KMS-11 (cell line): ENCODE results near the gene SUPV3L1.

Experiments used
- H2AFZ ChIP-seq: fragments of 200-600 bp; sonication (generic); 2 replicates; pipeline ENCODE4 v1.6.1; 2016; ENCODE audit warnings: antibody characterized with exemption, mixed run types, low read depth
- H3K27ac ChIP-seq: fragments of 200-600 bp; sonication (generic); 2 replicates; pipeline ENCODE4 v1.6.1; 2016; ENCODE audit warnings: mild to moderate bottlenecking, mixed run types
- H3K27me3 ChIP-seq: fragments of 200-600 bp; sonication (generic); 2 replicates; pipeline ENCODE4 v1.6.1; 2017; ENCODE audit warnings: mild to moderate bottlenecking, low read depth, mixed run types, moderate library complexity; ENCODE audit not compliant: insufficient read depth
- H3K36me3 ChIP-seq: fragments of 200-600 bp; sonication (generic); 2 replicates; pipeline ENCODE4 v1.6.1; 2017; ENCODE audit warnings: mild to moderate bottlenecking, mixed run types; ENCODE audit not compliant: insufficient read depth
- H3K4me1 ChIP-seq: fragments of 200-600 bp; sonication (generic); 2 replicates; pipeline ENCODE4 v1.6.1; 2016; ENCODE audit warnings: mild to moderate bottlenecking, low read depth, mixed run types; ENCODE audit not compliant: poor library complexity, severe bottlenecking
- H3K4me2 ChIP-seq: fragments of 200-600 bp; sonication (generic); 2 replicates; pipeline ENCODE4 v1.7.0; 2016; ENCODE audit warnings: mild to moderate bottlenecking, mixed run types
- H3K4me3 ChIP-seq: fragments of 200-600 bp; sonication (generic); IDR thresholded peaks from 2 replicates; pipeline ENCODE4 v1.6.1; 2017; ENCODE audit warnings: low read depth, low read length, mixed read lengths; ENCODE audit not compliant: insufficient read depth
- H3K79me2 ChIP-seq: fragments of 200-600 bp; sonication (generic); 2 replicates; pipeline ENCODE4 v1.6.1; 2016; ENCODE audit warnings: low read depth, mixed run types; ENCODE audit not compliant: insufficient read depth
- H3K9ac ChIP-seq: fragments of 200-600 bp; sonication (generic); 2 replicates; pipeline ENCODE4 v1.6.1; 2016; ENCODE audit warnings: mild to moderate bottlenecking, mixed run types
- H4K20me1 ChIP-seq: fragments of 200-600 bp; sonication (generic); 2 replicates; pipeline ENCODE4 v1.6.1; 2016; ENCODE audit warnings: mild to moderate bottlenecking, mixed run types; ENCODE audit not compliant: insufficient read depth
- CTCF ChIP-seq: fragments of 200-600 bp; sonication (generic); conservative IDR thresholded peaks from 2 replicates; pipeline ENCODE4 v1.6.1; 2017; ENCODE audit warnings: low read depth, mild to moderate bottlenecking, antibody characterized with exemption, low read length, moderate library complexity, mixed read lengths

The SUPV3L1 gene

GRCh38 chr10:69232252-69232651, 52.2 kb downstream of the SUPV3L1 start:
- Histone ChIP-seq H3K4me3 (no peak overlapping the region), H3K9ac (no peak overlapping the region), H4K20me1 (no peaks in the 10 kb centered on the region), H3K27me3 (no peaks in the 10 kb centered on the region), H3K4me2 (no peak overlapping the region), H2AFZ (no peak overlapping the region), H3K27ac (no peak overlapping the region), H3K79me2 (no peaks in the 10 kb centered on the region), H3K36me3 (no peaks in the 10 kb centered on the region), H3K4me1 (peaks cover 23% of the 10 kb centered on the region)
- TF ChIP-seq CTCF = no peak

- Histone ChIP-seq H3K4me1 (peaks cover 30% of the 10 kb centered on the region), H3K27ac (no peak overlapping the region), H3K36me3 (no peaks in the 10 kb centered on the region), H3K4me2 (no peak overlapping the region), H4K20me1 (no peaks in the 10 kb centered on the region), H2AFZ (no peak overlapping the region), H3K79me2 (no peaks in the 10 kb centered on the region), H3K4me3 (no peak overlapping the region), H3K9ac (no peak overlapping the region), H3K27me3 (no peaks in the 10 kb centered on the region)
- no peak for TF ChIP-seq CTCF
Measured at GRCh38 chr10:69232736-69233480, 52.9 kb downstream of the SUPV3L1 start.

GRCh38 chr10:69234447-69234846, 54.4 kb downstream of the SUPV3L1 start:
- no peaks in the 10 kb centered on the region for H3K27me3 ChIP-seq

GRCh38 chr10:69237528-69238159, 57.6 kb downstream of the SUPV3L1 start:
- no peak overlapping the region for H3K27ac ChIP-seq
- no peaks in the 10 kb centered on the region for H4K20me1 ChIP-seq
- H3K79me2 ChIP-seq = no peaks in the 10 kb centered on the region
- peak overlapping the region; percentile 43 for H2AFZ ChIP-seq
- H3K36me3 ChIP-seq = no peaks in the 10 kb centered on the region
- H3K4me1 ChIP-seq = peaks cover 7% of the 10 kb centered on the region
- H3K4me3 ChIP-seq = no peak overlapping the region
- no peak overlapping the region for H3K9ac ChIP-seq
- no peak overlapping the region for H3K4me2 ChIP-seq
- peak; percentile 96 for TF ChIP-seq CTCF
- H3K27me3 ChIP-seq = no peaks in the 10 kb centered on the region

More at GRCh38 chr10:69234447-69234846, 54.4 kb downstream of the SUPV3L1 start:
- Histone ChIP-seq H3K36me3 (no peaks in the 10 kb centered on the region), H4K20me1 (no peaks in the 10 kb centered on the region), H3K27ac (no peak overlapping the region), H3K9ac (no peak overlapping the region), H3K4me1 (peaks cover 15% of the 10 kb centered on the region), H3K79me2 (no peaks in the 10 kb centered on the region), H3K4me3 (no peak overlapping the region), H3K4me2 (no peak overlapping the region), H2AFZ (no peak overlapping the region)
- TF ChIP-seq CTCF = no peak
